Pancreas (tissue), 10 donors: ENCODE results near the gene CAMSAP1. TPM values are rescaled to one million over a fixed set of nuclear protein-coding genes. Genes with fewer than 3 reads are reported as not detected.

Experiments
- ATAC-seq, 4 donors: fragments of 200-7000 bp; cut with Tn5 transposase; one replicate each; pipeline versions ENCODE4 v1.8.0 to v1.9.1; 2020; ENCODE audit warnings: mild to moderate bottlenecking in 4 of 4, moderate library complexity in 4 of 4
- DNase-seq, 6 donors: peaks; one replicate each; pipeline ENCODE4 v3.0.0-alpha.2; 2020
- FAIRE-seq: peaks from 2 replicates; lab custom pipeline; 2012; peaks lifted over from hg19 to GRCh38; lab: Jason Lieb, UNC
- H3K27ac ChIP-seq, 4 donors: fragments of 200-600 bp; sonication (generic); 1 replicate in 3 of 4; 2 replicates in 1 of 4; pipeline versions ENCODE4 v1.5.0 to v1.8.0; 2020
- H3K27me3 ChIP-seq, 4 donors: fragments of 200-600 bp; one replicate each; pipeline ENCODE4 v1.8.0; 2021
- H3K36me3 ChIP-seq, 3 donors: fragments of 200-600 bp; sonication (generic) in 1 of 3; one replicate each; pipeline versions ENCODE4 v1.5.0 to v1.8.0; 2020 to 2021
- H3K4me1 ChIP-seq, 3 donors: fragments of 200-600 bp; one replicate each; pipeline ENCODE4 v1.8.0; 2021
- H3K4me3 ChIP-seq, 4 donors: fragments of 200-600 bp; sonication (generic) in 2 of 4; one replicate each; pipeline versions ENCODE4 v1.5.0 to v1.8.0; 2020 to 2021
- H3K9me3 ChIP-seq, 4 donors: fragments of 200-600 bp; one replicate each; pipeline ENCODE4 v1.8.0; 2021
- WGBS, 2 donors: extraction: QIAGEN DNeasy Blood & Tissue Kit; methylation state at CpG; one replicate each; pipeline ENCODE4 v1.1.7; 2013; 5-methylcytosine and 5-hydroxymethylcytosine counted together
- intact Hi-C, 3 donors: fragments of 100-400 bp; cut with DNase I; formaldehyde crosslinking; loops; one replicate each; pipeline versions ENCODE4 v1.11.1 to v1.14.2; 2022
- polyA plus RNA-seq, 2 donors: library from polyadenylated mRNA; stranded (reverse); fragments of 200-250 nt; gene quantifications; one replicate each; pipeline ENCODE4 v1.2.3, GENCODE V29; 2013
- total RNA-seq, 6 donors: library from RNA; stranded (reverse); fragmentation: NEBNext Ultra II Directional in 4 of 6; extraction: Animal tissue kit (Norgen Biotek cat#: 25700) in 4 of 6; gene quantifications; one replicate each; pipeline versions ENCODE4 v1.2.1 to v1.2.4, GENCODE V29; 2021 to 2023
- TF ChIP-seq, protein P1 (sequence below), 4 donors: fragments of 200-600 bp; sonication (generic) in 3 of 4; IDR thresholded peaks; one replicate each; pipeline versions ENCODE4 v1.5.0 to v1.8.0; 2021; ENCODE audit warnings: antibody characterized with exemption in 4 of 4
- donor health status: healthy with polysubstance abuse.
- donor health status: DM: no; HTN: no; CAD: no; lungs with moderate emphysema.
- donor health status: DM: no; HTN: no; CAD: no.
- donor health status: control.
- donor health status: control.
- donor health status: Bipolar disorder and iron deficiency.
- donor health status: DM: yes; HTN: yes; CAD: no.
- donor health status: DM: no; HTN: no; CAD: no.
- donor health status: DM: no; HTN: no; CAD: no.
- donor health status: DM: yes; HTN: yes; CAD: no.

Gene CAMSAP1
- total and polyA plus RNA-seq, 8 donors = 3.8 to 20.1 (median 12.7) TPM

GRCh38 chr9:135927195-135928013 is 20.1 kb upstream of the CAMSAP1 start:
- intact Hi-C loops = no loop called here
- TF ChIP-seq, protein P1, sequence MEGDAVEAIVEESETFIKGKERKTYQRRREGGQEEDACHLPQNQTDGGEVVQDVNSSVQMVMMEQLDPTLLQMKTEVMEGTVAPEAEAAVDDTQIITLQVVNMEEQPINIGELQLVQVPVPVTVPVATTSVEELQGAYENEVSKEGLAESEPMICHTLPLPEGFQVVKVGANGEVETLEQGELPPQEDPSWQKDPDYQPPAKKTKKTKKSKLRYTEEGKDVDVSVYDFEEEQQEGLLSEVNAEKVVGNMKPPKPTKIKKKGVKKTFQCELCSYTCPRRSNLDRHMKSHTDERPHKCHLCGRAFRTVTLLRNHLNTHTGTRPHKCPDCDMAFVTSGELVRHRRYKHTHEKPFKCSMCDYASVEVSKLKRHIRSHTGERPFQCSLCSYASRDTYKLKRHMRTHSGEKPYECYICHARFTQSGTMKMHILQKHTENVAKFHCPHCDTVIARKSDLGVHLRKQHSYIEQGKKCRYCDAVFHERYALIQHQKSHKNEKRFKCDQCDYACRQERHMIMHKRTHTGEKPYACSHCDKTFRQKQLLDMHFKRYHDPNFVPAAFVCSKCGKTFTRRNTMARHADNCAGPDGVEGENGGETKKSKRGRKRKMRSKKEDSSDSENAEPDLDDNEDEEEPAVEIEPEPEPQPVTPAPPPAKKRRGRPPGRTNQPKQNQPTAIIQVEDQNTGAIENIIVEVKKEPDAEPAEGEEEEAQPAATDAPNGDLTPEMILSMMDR (IDR thresholded peaks at IDR 0.05) = no peak
- H3K36me3 ChIP-seq = peaks cover 0 to 7% (median 0%) of the 10 kb centered on the region in 3 donors
- no peak for ATAC-seq
- DNase-seq = peak in 1 of 6 donors; percentile 50
- no peaks in the 10 kb centered on the region for H3K27me3 ChIP-seq
- 89 to 94% methylated on average over 25 of the region's 25 CpGs for WGBS, 2 donors
- no peak overlapping the region for H3K27ac ChIP-seq
- H3K9me3 ChIP-seq = no peaks in the 10 kb centered on the region
- H3K4me3 ChIP-seq = no peak overlapping the region
- H3K4me1 ChIP-seq = no peaks in the 10 kb centered on the region
- no peak for FAIRE-seq

GRCh38 chr9:135926402-135927194 is 19.3 kb upstream of the CAMSAP1 start:
- ATAC-seq (peak in 3 of 4 donors; percentile 72 to 79 (median 73)), FAIRE-seq (no peak), DNase-seq (peak in 1 of 6 donors; percentile 63)
- no peaks in the 10 kb centered on the region for H3K9me3 ChIP-seq
- peaks cover 0 to 7% (median 0%) of the 10 kb centered on the region in 3 donors for H3K36me3 ChIP-seq
- TF ChIP-seq, protein P1 (IDR thresholded peaks at IDR 0.05) = no peak
- H3K4me3 ChIP-seq = no peak overlapping the region
- no peak overlapping the region for H3K27ac ChIP-seq
- WGBS, 2 donors = 85 to 86% methylated on average over 26 to 27 of the region's 27 CpGs
- no peaks in the 10 kb centered on the region for H3K27me3 ChIP-seq
- no peaks in the 10 kb centered on the region for H3K4me1 ChIP-seq
- intact Hi-C loops = no loop called here

DNA sequence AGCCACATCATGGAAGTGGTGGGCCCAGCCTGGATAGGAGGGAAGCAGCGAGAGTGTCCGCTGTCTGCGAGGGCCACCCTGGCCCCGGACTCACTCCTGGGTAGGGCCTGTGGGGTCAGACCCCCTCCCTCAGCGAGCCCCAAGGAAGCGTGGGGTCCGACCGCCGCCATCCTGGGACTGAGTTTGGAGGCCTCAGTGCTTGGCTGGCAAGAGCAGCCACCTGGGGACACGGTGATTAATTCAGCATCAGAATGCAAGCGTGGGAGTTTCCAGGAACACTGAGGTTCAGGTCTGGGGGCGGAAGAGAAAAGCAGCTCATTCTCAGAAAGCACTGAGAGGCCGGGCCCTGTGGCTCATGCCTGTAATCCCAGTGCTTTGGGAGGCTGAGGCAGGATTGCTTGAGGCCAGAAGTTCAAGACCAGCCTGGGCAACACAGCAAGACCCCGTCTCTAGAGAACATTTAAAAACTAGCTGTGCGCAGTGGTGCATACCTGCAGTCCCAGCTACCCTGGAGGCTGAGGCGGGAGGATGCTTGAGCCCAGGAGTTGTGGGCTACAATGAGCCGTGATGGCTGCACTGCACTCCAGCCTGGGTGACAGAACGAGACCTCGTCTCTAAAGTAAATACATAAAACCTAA is 18.3 kb upstream of the CAMSAP1 start:
- 95 to 96% methylated on average over 19 of the region's 19 CpGs for WGBS, 2 donors
- ATAC-seq (no peak), FAIRE-seq (no peak), DNase-seq (no peak)
- no peak overlapping the region for H3K27ac ChIP-seq
- TF ChIP-seq, protein P1 (IDR thresholded peaks at IDR 0.05) = no peak
- no peaks in the 10 kb centered on the region for H3K27me3 ChIP-seq
- intact Hi-C loops = no loop called here
- no peaks in the 10 kb centered on the region for H3K9me3 ChIP-seq
- H3K4me3 ChIP-seq = no peak overlapping the region
- H3K4me1 ChIP-seq = no peaks in the 10 kb centered on the region
- no peaks in the 10 kb centered on the region for H3K36me3 ChIP-seq

DNA sequence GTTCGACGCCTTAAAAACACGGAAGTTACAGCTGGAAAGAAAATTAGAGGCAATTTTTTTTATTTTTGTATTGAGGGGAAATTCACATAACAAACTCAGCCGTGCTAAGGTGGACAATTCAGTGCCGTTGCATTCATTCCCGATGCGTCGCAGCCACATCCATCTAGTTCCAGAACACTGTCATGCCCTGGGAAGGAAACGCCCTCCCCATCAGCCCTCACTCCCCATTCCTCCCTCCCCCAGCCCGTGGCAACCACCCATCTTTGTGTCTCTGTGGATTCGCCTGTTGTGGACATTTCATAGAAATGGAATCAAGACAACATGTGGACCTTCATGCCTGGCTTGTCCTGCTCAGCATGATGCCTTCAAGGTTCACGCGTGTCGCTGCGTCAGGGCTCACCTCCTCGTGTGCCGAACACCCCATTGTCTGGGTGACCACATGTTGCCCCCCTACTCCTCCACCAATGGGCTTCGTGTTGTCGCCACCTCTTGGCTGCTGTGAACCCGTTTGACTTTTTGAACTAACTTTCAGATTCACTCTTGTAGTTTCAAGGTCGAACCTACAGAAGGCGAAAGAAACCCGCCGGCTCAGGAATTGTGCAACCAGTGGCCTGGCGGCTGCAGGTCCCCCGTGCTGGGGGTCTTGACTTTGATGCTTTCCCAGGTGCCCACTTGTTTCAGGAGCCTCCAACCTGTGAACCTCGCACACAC is 17.4 kb upstream of the CAMSAP1 start:
- 84 to 86% methylated on average over 27 of the region's 27 CpGs for WGBS, 2 donors
- no peaks in the 10 kb centered on the region for H3K4me1 ChIP-seq
- no peak overlapping the region for H3K4me3 ChIP-seq
- no peak for FAIRE-seq
- intact Hi-C loops = no loop called here
- no peak for ATAC-seq
- H3K9me3 ChIP-seq = no peaks in the 10 kb centered on the region
- H3K27ac ChIP-seq = no peak overlapping the region
- TF ChIP-seq, protein P1 (IDR thresholded peaks at IDR 0.05) = no peak
- H3K27me3 ChIP-seq = no peaks in the 10 kb centered on the region
- no peak for DNase-seq
- H3K36me3 ChIP-seq = no peaks in the 10 kb centered on the region
